ENCODE measurements around the gene GPER1.
A peak's percentile ranks its signal among the peaks of the same experiment; 100 is the strongest.
"Not testable (repeated sequence)": the region's sequence is repeated elsewhere in the genome, so short reads cannot be mapped to it uniquely, and the experiment has no call there.

GPER1 gene

GRCh38 chr7:1130021-1130990 lies 42.4 kb downstream of the GPER1 start:
- no peak overlapping the region for H3K4me3 ChIP-seq (ENCODE audit: low read depth in 1 of 2, low read length in 2 of 2)
- H3K9ac ChIP-seq (ENCODE audit: low read depth in 1 of 2, low read length in 2 of 2) = no peak overlapping the region
- H3K27ac ChIP-seq (ENCODE audit: low read depth, low read length) = no peak overlapping the region
- H3K36me3 ChIP-seq (ENCODE audit: control insufficient read depth in 1 of 2, insufficient read depth in 2 of 2, low read length in 2 of 2) = peaks cover 3 to 6% of the 10 kb centered on the region in 2 donors
- no peaks in the 10 kb centered on the region for H3K4me1 ChIP-seq (ENCODE audit: control insufficient read depth in 1 of 2, insufficient read depth in 2 of 2, low read length in 2 of 2)
- H3K27me3 ChIP-seq (ENCODE audit: control insufficient read depth in 1 of 2, insufficient read depth in 2 of 2, low read length in 2 of 2) = no peaks in the 10 kb centered on the region
- no peaks in the 10 kb centered on the region for H3K9me3 ChIP-seq (ENCODE audit: control insufficient read depth in 1 of 2, low read length in 2 of 2)

GRCh38 chr7:1131471-1132265 lies 43.8 kb downstream of the GPER1 start:
- Histone ChIP-seq H3K9me3 (ENCODE audit: control insufficient read depth in 1 of 2, low read length in 2 of 2) (no peaks in the 10 kb centered on the region), H3K4me1 (ENCODE audit: control insufficient read depth in 1 of 2, insufficient read depth in 2 of 2, low read length in 2 of 2) (peaks cover 1% of the 10 kb centered on the region in 2 donors), H3K4me3 (ENCODE audit: low read depth in 1 of 2, low read length in 2 of 2) (no peak overlapping the region), H3K27ac (ENCODE audit: low read depth, low read length) (no peak overlapping the region), H3K9ac (ENCODE audit: low read depth in 1 of 2, low read length in 2 of 2) (no peak overlapping the region), H3K27me3 (ENCODE audit: control insufficient read depth in 1 of 2, insufficient read depth in 2 of 2, low read length in 2 of 2) (no peaks in the 10 kb centered on the region), H3K36me3 (ENCODE audit: control insufficient read depth in 1 of 2, insufficient read depth in 2 of 2, low read length in 2 of 2) (peaks cover under 1 to 3% of the 10 kb centered on the region in 2 donors)

- no peaks in the 10 kb centered on the region for H3K36me3 ChIP-seq (ENCODE audit: control insufficient read depth in 1 of 2, insufficient read depth in 2 of 2, low read length in 2 of 2)
- H3K27me3 ChIP-seq (ENCODE audit: control insufficient read depth in 1 of 2, insufficient read depth in 2 of 2, low read length in 2 of 2) = no peaks in the 10 kb centered on the region
- H3K9ac ChIP-seq (ENCODE audit: low read depth in 1 of 2, low read length in 2 of 2) = no peak overlapping the region
- H3K4me3 ChIP-seq (ENCODE audit: low read depth in 1 of 2, low read length in 2 of 2) = no peak overlapping the region
- H3K9me3 ChIP-seq (ENCODE audit: control insufficient read depth in 1 of 2, low read length in 2 of 2) = no peaks in the 10 kb centered on the region
- H3K27ac ChIP-seq (ENCODE audit: low read depth, low read length) = no peak overlapping the region
- H3K4me1 ChIP-seq (ENCODE audit: control insufficient read depth in 1 of 2, insufficient read depth in 2 of 2, low read length in 2 of 2) = peaks cover 10 to 11% of the 10 kb centered on the region in 2 donors
Observed at GRCh38 chr7:1134951-1135350, 47.0 kb downstream of the GPER1 start.

- Histone ChIP-seq H3K9ac (ENCODE audit: low read depth in 1 of 2, low read length in 2 of 2) (no peak overlapping the region), H3K9me3 (ENCODE audit: control insufficient read depth in 1 of 2, low read length in 2 of 2) (no peaks in the 10 kb centered on the region), H3K36me3 (ENCODE audit: control insufficient read depth in 1 of 2, insufficient read depth in 2 of 2, low read length in 2 of 2) (no peaks in the 10 kb centered on the region), H3K4me3 (ENCODE audit: low read depth in 1 of 2, low read length in 2 of 2) (peak overlapping the region; percentile 89 to 93), H3K27ac (ENCODE audit: low read depth, low read length) (no peak overlapping the region), H3K27me3 (ENCODE audit: control insufficient read depth in 1 of 2, insufficient read depth in 2 of 2, low read length in 2 of 2) (no peaks in the 10 kb centered on the region), H3K4me1 (ENCODE audit: control insufficient read depth in 1 of 2, insufficient read depth in 2 of 2, low read length in 2 of 2) (peaks cover 10 to 11% of the 10 kb centered on the region in 2 donors)
Observed at GRCh38 chr7:1136841-1137516, 49.1 kb downstream of the GPER1 start.

GRCh38 chr7:1137517-1138167 lies 49.7 kb downstream of the GPER1 start:
- Histone ChIP-seq H3K36me3 (ENCODE audit: control insufficient read depth in 1 of 2, insufficient read depth in 2 of 2, low read length in 2 of 2) (no peaks in the 10 kb centered on the region), H3K9ac (ENCODE audit: low read depth in 1 of 2, low read length in 2 of 2) (peak overlapping the region; percentile 63 to 65), H3K27ac (ENCODE audit: low read depth, low read length) (no peak overlapping the region), H3K9me3 (ENCODE audit: control insufficient read depth in 1 of 2, low read length in 2 of 2) (no peaks in the 10 kb centered on the region), H3K27me3 (ENCODE audit: control insufficient read depth in 1 of 2, insufficient read depth in 2 of 2, low read length in 2 of 2) (no peaks in the 10 kb centered on the region), H3K4me3 (ENCODE audit: low read depth in 1 of 2, low read length in 2 of 2) (peak overlapping the region; percentile 89 to 93), H3K4me1 (ENCODE audit: control insufficient read depth in 1 of 2, insufficient read depth in 2 of 2, low read length in 2 of 2) (peaks cover 10 to 11% of the 10 kb centered on the region in 2 donors)

- Histone ChIP-seq H3K4me3 (ENCODE audit: low read depth in 1 of 2, low read length in 2 of 2) (no peak overlapping the region), H3K27me3 (ENCODE audit: control insufficient read depth in 1 of 2, insufficient read depth in 2 of 2, low read length in 2 of 2) (no peaks in the 10 kb centered on the region), H3K9me3 (ENCODE audit: control insufficient read depth in 1 of 2, low read length in 2 of 2) (no peaks in the 10 kb centered on the region), H3K4me1 (ENCODE audit: control insufficient read depth in 1 of 2, insufficient read depth in 2 of 2, low read length in 2 of 2) (peaks cover 10 to 11% of the 10 kb centered on the region in 2 donors), H3K36me3 (ENCODE audit: control insufficient read depth in 1 of 2, insufficient read depth in 2 of 2, low read length in 2 of 2) (no peaks in the 10 kb centered on the region), H3K27ac (ENCODE audit: low read depth, low read length) (no peak overlapping the region), H3K9ac (ENCODE audit: low read depth in 1 of 2, low read length in 2 of 2) (no peak overlapping the region)
Observed at GRCh38 chr7:1140476-1141104, 52.7 kb downstream of the GPER1 start.

- no peaks in the 10 kb centered on the region for H3K36me3 ChIP-seq (ENCODE audit: control insufficient read depth in 1 of 2, insufficient read depth in 2 of 2, low read length in 2 of 2)
- H3K27me3 ChIP-seq (ENCODE audit: control insufficient read depth in 1 of 2, insufficient read depth in 2 of 2, low read length in 2 of 2) = no peaks in the 10 kb centered on the region
- no peak overlapping the region for H3K27ac ChIP-seq (ENCODE audit: low read depth, low read length)
- no peak overlapping the region for H3K4me3 ChIP-seq (ENCODE audit: low read depth in 1 of 2, low read length in 2 of 2)
- H3K4me1 ChIP-seq (ENCODE audit: control insufficient read depth in 1 of 2, insufficient read depth in 2 of 2, low read length in 2 of 2) = peaks cover 9 to 10% of the 10 kb centered on the region in 2 donors
- H3K9me3 ChIP-seq (ENCODE audit: control insufficient read depth in 1 of 2, low read length in 2 of 2) = no peaks in the 10 kb centered on the region
- H3K9ac ChIP-seq (ENCODE audit: low read depth in 1 of 2, low read length in 2 of 2) = no peak overlapping the region
Observed at GRCh38 chr7:1141651-1142050, 53.7 kb downstream of the GPER1 start.

GRCh38 chr7:1142051-1142635 lies 54.2 kb downstream of the GPER1 start:
- Histone ChIP-seq H3K9ac (ENCODE audit: low read depth in 1 of 2, low read length in 2 of 2) (no peak overlapping the region), H3K9me3 (ENCODE audit: control insufficient read depth in 1 of 2, low read length in 2 of 2) (no peaks in the 10 kb centered on the region), H3K27me3 (ENCODE audit: control insufficient read depth in 1 of 2, insufficient read depth in 2 of 2, low read length in 2 of 2) (no peaks in the 10 kb centered on the region), H3K4me3 (ENCODE audit: low read depth in 1 of 2, low read length in 2 of 2) (no peak overlapping the region), H3K27ac (ENCODE audit: low read depth, low read length) (no peak overlapping the region), H3K4me1 (ENCODE audit: control insufficient read depth in 1 of 2, insufficient read depth in 2 of 2, low read length in 2 of 2) (peaks cover 4 to 5% of the 10 kb centered on the region in 2 donors), H3K36me3 (ENCODE audit: control insufficient read depth in 1 of 2, insufficient read depth in 2 of 2, low read length in 2 of 2) (no peaks in the 10 kb centered on the region)

- H3K27me3 ChIP-seq (ENCODE audit: control insufficient read depth in 1 of 2, insufficient read depth in 2 of 2, low read length in 2 of 2); H3K4me3 ChIP-seq (ENCODE audit: low read depth in 1 of 2, low read length in 2 of 2); H3K9ac ChIP-seq (ENCODE audit: low read depth in 1 of 2, low read length in 2 of 2): not testable (repeated sequence)
Observed at GRCh38 chr7:1143031-1143430, 55.1 kb downstream of the GPER1 start.

More at GRCh38 chr7:1143031-1143430, 55.1 kb downstream of the GPER1 start:
- not testable (repeated sequence) for H3K9me3 ChIP-seq (ENCODE audit: control insufficient read depth in 1 of 2, low read length in 2 of 2); H3K4me1 ChIP-seq (ENCODE audit: control insufficient read depth in 1 of 2, insufficient read depth in 2 of 2, low read length in 2 of 2); H3K27ac ChIP-seq (ENCODE audit: low read depth, low read length); H3K36me3 ChIP-seq (ENCODE audit: control insufficient read depth in 1 of 2, insufficient read depth in 2 of 2, low read length in 2 of 2)
